VCaP (cell line): ENCODE measurements around the gene GMDS.

Experiments
- H3K27ac ChIP-seq: fragments of 450-650 bp; 2 replicates; pipeline ENCODE4 v1.5.1; 2017
- TF ChIP-seq, protein P1 (sequence below): fragments of 450-650 bp; conservative IDR thresholded peaks from 2 replicates; pipeline ENCODE4 v1.5.1; 2017; ENCODE audit warnings: mild to moderate bottlenecking, moderate library complexity

GMDS gene

DNA sequence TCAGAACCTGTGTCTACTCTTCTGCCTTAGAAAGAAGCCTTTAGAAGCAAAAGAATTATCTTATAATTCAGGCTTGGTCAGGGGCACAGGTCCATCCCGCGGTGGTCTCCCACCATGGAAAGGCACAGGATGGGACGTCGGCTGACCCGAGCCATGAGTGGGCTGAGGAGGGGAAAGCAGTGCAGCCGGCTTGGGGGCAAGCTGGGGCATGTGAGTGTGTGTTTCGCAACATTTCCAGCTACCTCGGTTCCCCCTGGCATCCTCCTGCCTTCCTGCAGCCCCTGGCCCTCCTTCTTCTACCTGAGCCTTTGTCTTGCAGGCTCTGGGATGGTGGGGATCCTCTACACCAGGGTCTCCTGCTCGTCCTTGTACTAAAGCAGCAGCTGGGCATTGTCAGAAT, 664.8 kb downstream of the GMDS start:
- H3K27ac ChIP-seq, result no peak overlapping the region
- TF ChIP-seq, protein P1, sequence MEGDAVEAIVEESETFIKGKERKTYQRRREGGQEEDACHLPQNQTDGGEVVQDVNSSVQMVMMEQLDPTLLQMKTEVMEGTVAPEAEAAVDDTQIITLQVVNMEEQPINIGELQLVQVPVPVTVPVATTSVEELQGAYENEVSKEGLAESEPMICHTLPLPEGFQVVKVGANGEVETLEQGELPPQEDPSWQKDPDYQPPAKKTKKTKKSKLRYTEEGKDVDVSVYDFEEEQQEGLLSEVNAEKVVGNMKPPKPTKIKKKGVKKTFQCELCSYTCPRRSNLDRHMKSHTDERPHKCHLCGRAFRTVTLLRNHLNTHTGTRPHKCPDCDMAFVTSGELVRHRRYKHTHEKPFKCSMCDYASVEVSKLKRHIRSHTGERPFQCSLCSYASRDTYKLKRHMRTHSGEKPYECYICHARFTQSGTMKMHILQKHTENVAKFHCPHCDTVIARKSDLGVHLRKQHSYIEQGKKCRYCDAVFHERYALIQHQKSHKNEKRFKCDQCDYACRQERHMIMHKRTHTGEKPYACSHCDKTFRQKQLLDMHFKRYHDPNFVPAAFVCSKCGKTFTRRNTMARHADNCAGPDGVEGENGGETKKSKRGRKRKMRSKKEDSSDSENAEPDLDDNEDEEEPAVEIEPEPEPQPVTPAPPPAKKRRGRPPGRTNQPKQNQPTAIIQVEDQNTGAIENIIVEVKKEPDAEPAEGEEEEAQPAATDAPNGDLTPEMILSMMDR, result no peak

DNA sequence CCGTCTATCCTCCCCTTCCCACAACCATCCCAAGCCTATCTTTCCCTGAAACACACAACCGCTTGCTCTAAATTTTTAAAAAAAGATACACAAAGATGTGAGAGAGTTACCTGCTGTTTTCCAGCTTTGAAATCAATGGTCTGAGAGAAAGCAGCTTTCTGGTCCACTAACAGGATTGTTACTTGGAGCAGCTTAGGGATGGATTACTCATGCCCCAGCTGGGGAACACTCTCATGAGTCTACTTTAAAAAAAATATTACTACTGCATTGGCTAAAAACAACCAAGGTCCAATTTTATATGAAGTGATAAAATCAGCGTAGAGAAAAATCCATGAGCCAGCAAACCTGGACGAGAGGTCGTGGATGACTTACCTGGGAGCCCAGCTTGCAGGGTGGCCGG, 665.3 kb downstream of the GMDS start:
- TF ChIP-seq, protein P1, result no peak
- no peak overlapping the region for H3K27ac ChIP-seq

DNA sequence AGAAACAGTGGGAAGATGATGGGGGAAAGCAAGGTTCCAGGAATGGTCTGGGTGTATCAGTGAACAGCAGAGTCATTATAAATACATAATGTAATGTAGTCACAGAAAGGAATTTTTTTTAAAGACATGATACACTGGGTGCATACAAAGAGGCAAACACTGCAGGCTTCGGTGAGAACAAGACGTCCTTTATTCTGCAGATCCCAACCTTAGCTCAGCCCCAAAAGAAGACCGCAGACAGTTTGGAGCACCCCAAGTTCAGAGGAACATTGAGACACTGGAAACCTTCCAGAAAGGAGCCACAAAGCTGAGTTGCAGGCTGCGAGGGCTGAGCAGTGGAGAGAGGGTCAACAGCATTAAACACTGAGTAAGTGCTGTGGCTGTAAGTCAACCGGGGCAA, 666.3 kb downstream of the GMDS start:
- no peak overlapping the region for H3K27ac ChIP-seq
- TF ChIP-seq, protein P1, result no peak

DNA sequence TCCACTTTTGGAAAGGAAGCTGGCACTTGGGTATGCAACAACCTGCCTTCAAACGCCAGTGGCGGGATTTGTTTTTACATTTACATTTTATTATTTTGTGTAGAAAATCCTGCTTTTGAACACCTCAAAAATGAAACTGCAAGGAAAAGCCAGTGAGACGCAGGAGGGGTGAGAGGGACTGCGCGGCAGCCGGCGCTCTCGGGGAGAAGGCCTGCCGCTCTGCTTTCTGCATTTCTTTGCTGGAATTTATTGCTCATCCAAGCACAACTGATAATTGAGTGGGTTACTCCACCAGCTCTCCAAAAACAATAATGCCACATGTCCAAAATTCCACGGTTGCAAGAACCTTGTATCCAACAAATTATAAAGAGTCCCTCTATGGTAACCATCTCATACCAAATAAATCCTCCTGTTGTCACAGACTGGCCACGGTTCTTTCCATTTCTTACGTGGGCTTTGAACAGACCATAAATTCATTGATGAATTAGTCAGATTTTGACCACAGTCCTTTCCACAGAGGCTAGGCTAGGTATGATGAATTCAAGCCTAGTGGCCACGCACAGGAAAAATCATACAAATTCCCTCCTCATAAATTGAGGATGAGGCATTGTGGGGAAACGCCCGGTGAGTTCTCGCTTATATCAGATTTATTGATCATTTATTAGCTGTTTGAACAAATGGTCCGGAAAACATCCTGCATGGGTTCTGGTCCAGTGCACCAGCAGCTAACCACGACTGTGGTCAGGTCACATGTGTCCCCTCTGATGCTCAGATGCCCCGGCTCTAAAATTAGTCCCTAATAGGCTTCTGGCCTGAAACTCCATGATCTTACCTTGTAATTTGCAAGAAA, 667.3 kb downstream of the GMDS start:
- TF ChIP-seq, protein P1, result no peak
- H3K27ac ChIP-seq, result no peak overlapping the region

DNA sequence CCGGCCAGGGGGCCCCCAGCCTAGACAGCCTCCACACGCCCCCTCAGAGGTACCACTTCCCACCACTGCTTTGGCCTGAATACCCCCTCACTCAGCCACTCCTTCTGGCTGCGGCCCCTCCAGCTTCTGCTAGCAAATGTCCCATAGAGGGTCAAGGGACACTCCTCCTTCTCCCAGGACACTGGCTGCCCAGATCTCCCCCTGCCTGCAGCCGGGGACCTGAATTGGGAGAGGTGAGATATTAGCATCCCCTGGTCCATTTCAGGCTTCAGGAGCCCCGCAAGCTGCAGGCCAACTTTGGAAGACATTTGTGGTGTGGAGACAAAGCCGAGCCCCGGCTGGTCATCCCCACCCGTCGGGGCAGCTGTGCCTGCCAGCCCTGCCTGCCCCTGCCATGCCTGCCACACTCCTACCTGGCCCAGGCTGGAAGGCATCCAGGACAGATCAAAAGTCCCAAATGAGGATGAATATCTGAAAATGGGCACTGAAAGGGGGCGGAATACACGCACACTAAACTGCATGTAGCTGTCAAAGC, 668.2 kb downstream of the GMDS start:
- no peak overlapping the region for H3K27ac ChIP-seq
- TF ChIP-seq, protein P1, result no peak

DNA sequence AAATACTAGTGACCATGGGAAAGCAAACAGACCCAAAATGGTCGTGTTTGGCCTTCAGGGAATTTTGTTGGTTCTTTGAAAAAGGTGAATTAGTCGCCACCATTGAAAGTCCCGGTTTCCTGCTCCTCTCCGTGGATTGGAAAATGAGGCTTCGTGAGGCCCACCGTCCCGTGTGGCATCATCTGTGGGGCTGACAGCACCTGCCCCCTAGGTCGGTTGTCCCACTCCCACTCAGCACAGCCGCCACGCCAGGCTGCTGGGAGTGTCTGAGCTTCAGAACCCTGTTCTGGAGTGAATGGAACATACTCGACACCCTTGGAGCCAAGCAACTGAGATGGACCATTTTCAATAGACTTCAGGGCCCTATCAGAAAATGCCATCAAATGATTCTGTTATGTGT, 668.7 kb downstream of the GMDS start:
- H3K27ac ChIP-seq, result no peak overlapping the region
- TF ChIP-seq, protein P1, result no peak

DNA sequence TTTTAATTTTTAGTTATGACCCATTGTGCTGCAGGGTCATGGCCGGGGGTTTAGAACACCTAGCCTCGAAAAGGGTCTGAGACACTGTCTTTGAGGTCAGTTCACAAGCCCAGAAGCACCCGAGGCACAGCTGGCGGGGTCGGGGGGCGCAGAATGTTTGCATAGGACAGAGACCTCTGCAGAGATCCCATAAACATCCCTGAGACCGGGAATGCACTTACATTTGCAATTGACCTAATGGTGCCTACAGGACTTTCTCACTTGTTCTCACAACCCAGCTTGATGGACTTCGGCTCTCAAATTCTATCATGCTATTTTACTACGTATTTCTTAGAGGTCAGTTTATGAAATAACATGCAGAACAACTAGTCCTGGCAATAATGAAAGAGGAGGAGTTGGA, 669.2 kb downstream of the GMDS start:
- TF ChIP-seq, protein P1, result no peak
- H3K27ac ChIP-seq, result no peak overlapping the region
